Epithelial cell of proximal tubule (primary cell): ENCODE results near the gene HDAC9. TPM values are rescaled to one million over a fixed set of nuclear protein-coding genes. Genes with fewer than 3 reads are reported as not detected.
"Not testable (repeated sequence)": the region's sequence is repeated elsewhere in the genome, so short reads cannot be mapped to it uniquely, and the experiment has no call there.

ENCODE experiments used
- DNase-seq: peaks from one replicate; pipeline ENCODE4 v3.0.0-alpha.2; 2011; ENCODE audit warnings: low read depth
- H3K4me3 ChIP-seq: 2 replicates; pipeline ENCODE4 v1.5.1; 2011; ENCODE audit warnings: low read depth, mild to moderate bottlenecking, low read length
- total RNA-seq: library from RNA; depleted of rRNA; stranded (reverse); fragments of >200 nt; gene quantifications from 2 replicates; pipeline ENCODE4 v1.2.3, GENCODE V29; 2015
- TF ChIP-seq, protein P1 (sequence below): conservative IDR thresholded peaks from 2 replicates; pipeline ENCODE4 v1.5.1; 2012; ENCODE audit warnings: low read depth, mild to moderate bottlenecking, low read length

Gene HDAC9
- total RNA-seq, 1 donor from 2014 or later, result 35.5 TPM

DNA sequence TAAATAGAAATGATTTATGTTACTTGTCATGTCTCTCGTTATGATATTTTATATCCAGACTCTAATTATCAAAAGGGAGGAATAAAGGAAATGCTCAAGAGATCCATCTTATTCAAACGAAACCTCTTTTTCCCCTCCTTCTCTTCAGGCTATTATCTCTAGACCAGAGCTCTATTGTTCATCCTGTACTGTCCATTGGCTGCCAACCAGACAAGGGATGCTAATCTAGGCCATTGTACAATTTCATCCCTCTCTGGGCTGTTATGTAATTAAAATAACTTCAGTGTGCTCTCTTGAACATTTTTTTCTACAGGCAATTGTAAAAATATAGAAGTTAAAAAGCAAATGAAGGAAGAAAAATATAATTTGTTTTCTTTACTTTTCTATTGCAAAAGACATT, 220.4 kb downstream of the HDAC9 start:
- H3K4me3 ChIP-seq, result no peak overlapping the region
- DNase-seq, result no peak
- TF ChIP-seq, protein P1, sequence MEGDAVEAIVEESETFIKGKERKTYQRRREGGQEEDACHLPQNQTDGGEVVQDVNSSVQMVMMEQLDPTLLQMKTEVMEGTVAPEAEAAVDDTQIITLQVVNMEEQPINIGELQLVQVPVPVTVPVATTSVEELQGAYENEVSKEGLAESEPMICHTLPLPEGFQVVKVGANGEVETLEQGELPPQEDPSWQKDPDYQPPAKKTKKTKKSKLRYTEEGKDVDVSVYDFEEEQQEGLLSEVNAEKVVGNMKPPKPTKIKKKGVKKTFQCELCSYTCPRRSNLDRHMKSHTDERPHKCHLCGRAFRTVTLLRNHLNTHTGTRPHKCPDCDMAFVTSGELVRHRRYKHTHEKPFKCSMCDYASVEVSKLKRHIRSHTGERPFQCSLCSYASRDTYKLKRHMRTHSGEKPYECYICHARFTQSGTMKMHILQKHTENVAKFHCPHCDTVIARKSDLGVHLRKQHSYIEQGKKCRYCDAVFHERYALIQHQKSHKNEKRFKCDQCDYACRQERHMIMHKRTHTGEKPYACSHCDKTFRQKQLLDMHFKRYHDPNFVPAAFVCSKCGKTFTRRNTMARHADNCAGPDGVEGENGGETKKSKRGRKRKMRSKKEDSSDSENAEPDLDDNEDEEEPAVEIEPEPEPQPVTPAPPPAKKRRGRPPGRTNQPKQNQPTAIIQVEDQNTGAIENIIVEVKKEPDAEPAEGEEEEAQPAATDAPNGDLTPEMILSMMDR, result no peak

DNA sequence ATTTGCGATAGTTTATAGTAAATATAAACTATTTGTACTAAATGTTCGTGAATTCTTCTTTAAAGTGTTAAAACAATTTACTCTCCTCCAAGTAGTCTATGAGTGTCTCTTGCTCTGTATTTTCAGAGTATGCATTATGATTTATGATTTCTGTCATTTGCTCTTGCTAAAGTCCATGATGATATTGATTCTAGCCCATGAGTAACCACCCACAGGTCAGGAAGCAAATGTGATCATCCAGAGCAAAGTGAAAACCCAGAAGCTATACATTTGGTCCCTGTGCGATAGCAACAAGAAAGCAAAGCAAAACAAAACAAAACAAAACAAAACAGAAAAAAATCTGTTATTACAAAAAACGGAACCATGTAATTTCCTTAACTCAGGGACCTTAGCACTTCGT, 225.9 kb downstream of the HDAC9 start:
- no peak overlapping the region for H3K4me3 ChIP-seq
- DNase-seq, result no peak
- TF ChIP-seq, protein P1, result no peak

DNA sequence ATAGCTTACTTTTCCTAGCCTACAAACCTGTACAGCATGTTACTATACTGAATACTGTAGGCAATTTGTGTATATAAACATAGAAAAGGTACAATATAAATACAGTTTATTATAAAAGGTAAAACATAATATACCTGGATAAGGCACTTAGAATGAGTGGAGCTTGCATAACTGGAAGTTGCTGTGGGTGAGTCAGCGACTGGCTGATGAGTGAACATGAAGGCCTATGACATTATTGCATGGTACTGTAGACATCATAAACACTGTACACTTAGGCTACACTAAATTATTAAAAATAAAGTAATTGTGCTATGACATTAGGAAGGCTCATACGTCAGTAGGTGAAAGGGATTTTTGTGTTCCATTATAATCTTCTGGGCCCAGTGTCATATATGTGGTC, 228.8 kb downstream of the HDAC9 start:
- no peak for DNase-seq
- H3K4me3 ChIP-seq, result no peak overlapping the region
- TF ChIP-seq, protein P1, result no peak

DNA sequence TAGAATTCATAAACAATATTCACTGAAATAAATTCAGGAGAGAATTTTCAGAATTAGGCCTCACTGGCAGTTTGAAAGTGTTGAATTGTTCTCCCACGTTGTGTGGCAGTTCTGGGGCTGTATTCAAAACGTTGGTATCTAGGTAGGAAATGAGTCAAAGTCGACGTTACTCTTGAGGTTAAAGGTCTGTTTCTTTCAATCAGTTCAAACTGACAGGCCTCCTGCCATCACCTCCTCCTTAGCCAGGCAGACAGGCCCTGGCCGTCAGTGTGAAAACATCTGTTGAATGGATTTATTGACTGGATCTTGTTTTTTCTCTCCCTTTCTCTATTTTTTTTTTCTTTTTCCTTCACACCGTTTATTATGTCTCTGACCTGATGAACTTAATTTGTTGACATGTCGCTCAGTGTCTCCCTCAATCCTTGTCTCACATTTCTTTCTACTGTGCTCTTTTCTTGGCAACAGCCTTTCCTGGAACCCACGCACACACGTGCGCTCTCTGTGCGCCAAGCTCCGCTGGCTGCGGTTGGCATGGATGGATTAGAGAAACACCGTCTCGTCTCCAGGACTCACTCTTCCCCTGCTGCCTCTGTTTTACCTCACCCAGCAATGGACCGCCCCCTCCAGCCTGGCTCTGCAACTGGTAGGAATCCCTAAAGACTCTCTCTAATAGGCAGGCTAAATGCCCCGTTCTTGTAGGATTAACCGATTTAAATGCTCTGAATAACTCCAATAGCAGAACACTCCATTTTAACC, 231.7 kb downstream of the HDAC9 start:
- no peak overlapping the region for H3K4me3 ChIP-seq
- DNase-seq, result no peak
- TF ChIP-seq, protein P1, result no peak

DNA sequence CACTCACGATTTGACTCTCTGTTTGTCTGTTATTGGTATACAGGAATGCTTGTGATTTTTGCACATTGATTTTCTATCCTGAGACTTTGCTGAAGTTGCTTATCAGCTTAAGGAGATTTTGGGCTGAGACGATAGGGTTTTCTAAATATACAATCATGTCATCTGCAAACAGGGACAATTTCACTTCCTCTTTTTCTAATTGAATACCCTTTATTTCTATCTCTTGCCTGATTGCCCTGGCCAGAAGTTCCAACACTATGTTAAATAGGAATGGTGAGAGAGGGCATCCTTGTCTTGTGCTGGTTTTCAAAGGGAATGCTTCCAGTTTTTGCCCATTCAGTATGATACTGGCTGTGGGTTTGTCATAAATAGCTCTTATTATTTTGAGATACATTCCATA, 240.5 kb downstream of the HDAC9 start:
- DNase-seq, H3K4me3 ChIP-seq: not testable (repeated sequence)

DNA sequence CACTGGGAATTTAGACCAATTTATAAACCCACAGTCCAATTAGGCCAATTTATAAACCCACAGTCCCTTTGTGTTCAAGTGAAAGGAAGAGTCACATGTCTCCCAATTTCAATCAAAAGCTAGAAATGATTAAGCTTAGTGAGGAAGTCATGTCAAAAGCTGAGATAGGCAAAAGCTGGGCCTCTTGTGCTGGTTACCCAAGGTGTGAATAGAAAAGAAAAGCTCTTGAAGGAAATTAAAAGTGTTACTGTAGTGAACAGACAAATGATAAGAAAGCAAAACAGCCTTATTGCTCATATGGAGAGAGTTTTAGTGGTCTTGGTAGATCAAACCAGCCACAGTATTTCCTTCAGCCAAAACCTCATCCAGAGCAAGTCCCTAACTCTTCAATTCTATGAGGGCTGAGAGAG, 245.0 kb downstream of the HDAC9 start:
- TF ChIP-seq, protein P1, result no peak
- DNase-seq, result no peak

DNA sequence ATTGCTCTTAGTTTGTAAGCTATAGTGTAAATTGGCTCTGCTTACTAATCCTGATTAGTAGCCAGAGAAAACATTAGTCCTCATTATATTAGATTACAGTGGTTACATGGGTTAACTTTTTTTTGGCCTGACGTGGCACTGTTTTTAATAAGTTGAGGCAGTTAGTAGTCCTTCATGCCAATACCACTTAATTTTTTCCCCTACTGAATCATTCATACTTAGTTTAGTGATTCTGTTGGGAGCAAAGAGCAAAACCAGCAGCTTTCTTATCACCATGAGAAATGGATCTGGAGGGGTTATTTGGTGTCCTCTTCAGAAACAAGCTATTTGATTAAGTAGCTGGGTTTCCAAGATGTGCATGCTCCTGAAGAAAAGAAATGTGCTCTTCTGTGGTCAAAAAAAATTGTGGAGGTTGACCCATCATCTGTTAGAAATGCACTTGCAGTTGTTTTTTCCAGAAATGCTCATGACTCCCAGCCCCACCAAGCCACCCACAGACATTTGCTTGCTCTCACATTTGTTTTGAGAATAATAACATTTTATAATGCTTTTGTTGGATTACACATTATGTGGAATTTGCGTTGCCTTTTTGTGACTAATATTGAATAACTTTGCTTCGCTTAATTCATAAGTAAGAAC, 258.5 kb downstream of the HDAC9 start:
- DNase-seq, result no peak
- TF ChIP-seq, protein P1, result no peak
- no peak overlapping the region for H3K4me3 ChIP-seq

More for the DNA sequence above, 245.0 kb downstream of the HDAC9 start:
- no peak overlapping the region for H3K4me3 ChIP-seq
